PC-3 (cell line): ENCODE results near the gene MICU1.

ENCODE experiments used
- CTCF ChIP-seq: fragments of 300-600 bp; sonication (generic); conservative IDR thresholded peaks from 2 replicates; pipeline ENCODE4 v1.5.1; 2017; ENCODE audit warnings: antibody characterized with exemption, low read depth, mild to moderate bottlenecking, low read length
- EZH2 ChIP-seq: fragments of 300-600 bp; sonication (generic); IDR thresholded peaks from one replicate; pipeline ENCODE4 v1.6.1; 2017; ENCODE audit warnings: antibody characterized with exemption, mild to moderate bottlenecking, low read length; ENCODE audit not compliant: unreplicated experiment
- EZH2phosphoT487 ChIP-seq: fragments of 300-600 bp; sonication (generic); IDR thresholded peaks from 2 replicates; pipeline ENCODE4 v1.6.1; 2018; ENCODE audit warnings: mild to moderate bottlenecking, antibody characterized with exemption, low read length, borderline replicate concordance

GRCh38 chr10:72460284-72460876 lies 165.5 kb downstream of the MICU1 start:
- no peak for TF ChIP-seq CTCF
- no peak for TF ChIP-seq EZH2
- no peak for TF ChIP-seq EZH2phosphoT487
